Mesodermal cell (in vitro differentiated cells): Measurements from ENCODE around the gene GNAO1.
"Not testable (repeated sequence)": the region's sequence is repeated elsewhere in the genome, so short reads cannot be mapped to it uniquely, and the experiment has no call there.

Experiments
- H3K27ac ChIP-seq: 2 replicates; pipeline ENCODE4 v1.7.0; 2013; ENCODE audit warnings: mild to moderate bottlenecking, low read depth, low read length, moderate library complexity; ENCODE audit not compliant: severe bottlenecking
- H3K36me3 ChIP-seq: 2 replicates; pipeline ENCODE4 v1.7.1; 2013; ENCODE audit warnings: mild to moderate bottlenecking, low read length, moderate library complexity; ENCODE audit not compliant: control insufficient read depth, insufficient read depth
- H3K4me1 ChIP-seq: one replicate; pipeline ENCODE4 v1.7.1; 2013; ENCODE audit warnings: mild to moderate bottlenecking, low read length; ENCODE audit not compliant: insufficient read depth, control insufficient read depth, poor library complexity, severe bottlenecking
- H3K4me3 ChIP-seq: 2 replicates; pipeline ENCODE4 v1.7.0; 2013; ENCODE audit warnings: low read length, control low read depth, mild to moderate bottlenecking; ENCODE audit not compliant: insufficient read depth, poor library complexity, severe bottlenecking; ENCODE audit errors: extremely low read depth
- H3K9me3 ChIP-seq: 2 replicates; pipeline ENCODE4 v1.7.1; 2013; ENCODE audit warnings: mild to moderate bottlenecking, low read length, moderate library complexity; ENCODE audit not compliant: control insufficient read depth
- WGBS, 2 experiments: methylation state at CpG; one replicate each; pipeline ENCODE4 v1.1.5; 2013; ENCODE audit warnings: missing lambda C conversion rate in 2 of 2; ENCODE audit not compliant: insufficient coverage in 2 of 2; 5-methylcytosine and 5-hydroxymethylcytosine counted together

GNAO1 gene

GRCh38 chr16:56365552-56365951 is 174.3 kb downstream of the GNAO1 start:
- WGBS, 2 experiments, result 96 to 98% methylated on average over 4 of the region's 7 CpGs
- Histone ChIP-seq H3K4me1 (peaks cover 3% of the 10 kb centered on the region), H3K9me3 (no peaks in the 10 kb centered on the region), H3K36me3 (peaks cover 79% of the 10 kb centered on the region), H3K4me3 (no peak overlapping the region), H3K27ac (no peak overlapping the region)

DNA sequence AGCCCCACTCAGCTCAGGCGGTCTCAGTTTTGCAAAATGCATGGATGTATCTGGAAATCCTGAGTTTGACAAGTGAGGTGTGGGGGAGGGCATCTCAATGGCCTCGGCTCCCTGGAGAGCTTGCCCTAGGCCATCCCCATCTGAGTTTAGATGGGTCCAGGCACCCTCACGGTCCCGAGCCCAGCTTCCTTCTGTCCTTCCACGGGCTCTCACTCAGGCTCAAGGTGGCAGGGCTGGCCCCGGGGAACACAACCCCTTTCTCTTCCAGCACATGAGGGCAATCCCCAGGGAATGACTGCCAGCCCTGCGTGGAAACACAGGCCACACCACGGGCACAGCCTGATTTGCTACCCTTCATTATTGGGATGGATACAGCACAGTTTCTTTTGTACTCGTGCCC is 175.7 kb downstream of the GNAO1 start:
- H3K4me1 ChIP-seq, result peaks cover 7% of the 10 kb centered on the region
- H3K4me3 ChIP-seq, result no peak overlapping the region
- 95 to 97% methylated on average over 7 to 9 of the region's 9 CpGs for WGBS, 2 experiments
- H3K27ac ChIP-seq, result no peak overlapping the region
- no peaks in the 10 kb centered on the region for H3K9me3 ChIP-seq
- H3K36me3 ChIP-seq, result peaks cover 71% of the 10 kb centered on the region

- no peak overlapping the region for H3K4me3 ChIP-seq
- peaks cover 63% of the 10 kb centered on the region for H3K36me3 ChIP-seq
- peaks cover 7% of the 10 kb centered on the region for H3K4me1 ChIP-seq
- 94% methylated on average over 5 of the region's 6 CpGs for WGBS, 2 experiments
- no peak overlapping the region for H3K27ac ChIP-seq
- H3K9me3 ChIP-seq, result no peaks in the 10 kb centered on the region
These were observed 176.5 kb downstream of the GNAO1 start for GRCh38 chr16:56367764-56368163.

GRCh38 chr16:56368545-56368944 is 177.3 kb downstream of the GNAO1 start:
- WGBS, 2 experiments, result no CpG with 5 or more reads among the region's 2 CpGs
- no peak overlapping the region for H3K4me3 ChIP-seq
- H3K36me3 ChIP-seq, result peaks cover 55% of the 10 kb centered on the region
- no peaks in the 10 kb centered on the region for H3K9me3 ChIP-seq
- peaks cover 7% of the 10 kb centered on the region for H3K4me1 ChIP-seq
- no peak overlapping the region for H3K27ac ChIP-seq

- no peaks in the 10 kb centered on the region for H3K9me3 ChIP-seq
- no peak overlapping the region for H3K4me3 ChIP-seq
- 90 to 100% methylated on average over 4 of the region's 5 CpGs for WGBS, 2 experiments
- H3K4me1 ChIP-seq, result peaks cover 7% of the 10 kb centered on the region
- H3K27ac ChIP-seq, result no peak overlapping the region
- H3K36me3 ChIP-seq, result peaks cover 49% of the 10 kb centered on the region
These were observed 177.9 kb downstream of the GNAO1 start for GRCh38 chr16:56369202-56369601.

DNA sequence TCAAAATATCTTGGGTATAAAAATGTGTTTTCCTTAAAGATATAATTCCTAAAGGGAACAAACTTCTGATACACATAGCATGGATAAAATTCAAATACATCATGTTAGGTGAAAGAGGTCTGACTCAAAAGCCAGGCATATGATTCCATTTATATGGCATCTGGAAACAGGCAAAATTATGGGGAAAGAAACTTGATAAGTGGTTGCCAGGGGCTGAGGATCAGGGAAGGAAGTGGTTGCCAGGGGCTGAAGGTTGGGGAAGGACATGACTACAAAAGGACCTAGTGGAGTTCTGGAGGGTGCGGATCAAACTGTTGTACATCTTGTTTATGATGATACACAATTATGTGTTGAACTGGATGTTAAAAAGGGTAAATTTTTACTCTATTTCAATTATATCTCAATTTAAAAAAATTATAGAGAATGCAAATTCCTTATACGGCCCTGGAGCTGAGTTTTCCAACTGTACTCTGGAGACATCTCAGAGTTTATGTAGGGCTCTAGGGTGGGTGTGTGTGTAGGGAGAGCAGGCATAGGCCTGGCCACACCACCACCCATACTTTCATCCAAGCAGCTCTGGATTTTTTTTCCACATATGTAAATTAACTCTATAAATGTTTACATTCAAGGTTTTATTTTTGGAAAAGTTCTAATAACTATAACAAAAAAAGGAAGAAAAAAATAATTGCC is 179.0 kb downstream of the GNAO1 start:
- WGBS, 2 experiments, result 100% methylated on average over 1 of the region's 2 CpGs; no CpG with 5 or more reads in 1 of the 2 experiments
- peaks cover 41% of the 10 kb centered on the region for H3K36me3 ChIP-seq
- H3K4me1 ChIP-seq, result peaks cover 7% of the 10 kb centered on the region
- H3K4me3 ChIP-seq, result no peak overlapping the region
- no peaks in the 10 kb centered on the region for H3K9me3 ChIP-seq
- H3K27ac ChIP-seq, result no peak overlapping the region

- H3K4me3 ChIP-seq, result no peak overlapping the region
- H3K9me3 ChIP-seq, result no peaks in the 10 kb centered on the region
- H3K4me1 ChIP-seq, result peaks cover 7% of the 10 kb centered on the region
- no peak overlapping the region for H3K27ac ChIP-seq
- 74 to 100% methylated on average over 2 to 5 of the region's 6 CpGs for WGBS, 2 experiments
- peaks cover 37% of the 10 kb centered on the region for H3K36me3 ChIP-seq
These were observed 179.8 kb downstream of the GNAO1 start for GRCh38 chr16:56370875-56371659.

GRCh38 chr16:56371660-56371937 is 180.3 kb downstream of the GNAO1 start:
- H3K27ac ChIP-seq, result no peak overlapping the region
- no peaks in the 10 kb centered on the region for H3K9me3 ChIP-seq
- peaks cover 33% of the 10 kb centered on the region for H3K36me3 ChIP-seq
- H3K4me3 ChIP-seq, result no peak overlapping the region
- H3K4me1 ChIP-seq, result peaks cover 7% of the 10 kb centered on the region
- no CpG with 5 or more reads among the region's 1 CpG for WGBS, 2 experiments

GRCh38 chr16:56372013-56372634 is 180.8 kb downstream of the GNAO1 start:
- H3K27ac ChIP-seq, result no peak overlapping the region
- H3K36me3 ChIP-seq, result peaks cover 28% of the 10 kb centered on the region
- H3K4me3 ChIP-seq, result no peak overlapping the region
- H3K4me1 ChIP-seq, result peaks cover 7% of the 10 kb centered on the region
- 96 to 98% methylated on average over 3 of the region's 7 CpGs for WGBS, 2 experiments
- no peaks in the 10 kb centered on the region for H3K9me3 ChIP-seq

- Histone ChIP-seq H3K4me3 (no peak overlapping the region), H3K9me3 (no peaks in the 10 kb centered on the region), H3K36me3 (peaks cover 22% of the 10 kb centered on the region), H3K27ac (no peak overlapping the region), H3K4me1 (peaks cover 7% of the 10 kb centered on the region)
- 93% methylated on average over 3 of the region's 4 CpGs; no CpG with 5 or more reads in 1 of the 2 experiments for WGBS, 2 experiments
These were observed 181.7 kb downstream of the GNAO1 start for GRCh38 chr16:56373003-56373402.

DNA sequence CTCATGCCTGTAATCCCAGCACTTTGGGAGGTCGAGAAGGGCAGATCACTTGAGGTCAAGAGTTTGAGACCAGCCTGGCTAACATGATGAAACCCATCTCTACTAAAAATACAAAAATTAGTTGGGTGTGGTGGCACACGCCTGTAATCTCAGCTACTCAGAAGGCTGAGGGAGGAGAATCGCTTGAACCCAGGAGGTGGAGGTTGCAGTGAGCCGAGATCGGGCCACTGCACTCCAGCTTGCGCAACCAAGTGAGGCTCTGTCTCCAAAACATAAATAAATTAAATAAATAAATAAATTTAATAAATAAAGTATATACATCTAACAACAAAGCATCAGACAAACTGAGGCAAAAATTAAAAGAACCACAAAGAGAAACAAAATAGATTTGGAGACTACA is 184.5 kb downstream of the GNAO1 start:
- Histone ChIP-seq H3K9me3 (peaks cover 17% of the 10 kb centered on the region), H3K36me3 (peaks cover 28% of the 10 kb centered on the region)
- not testable (repeated sequence) for H3K27ac ChIP-seq, H3K4me1 ChIP-seq, H3K4me3 ChIP-seq
- 73 to 94% methylated on average over 1 to 3 of the region's 6 CpGs for WGBS, 2 experiments
